Panc1 (cell line): ENCODE measurements around the gene LRP1B.

ENCODE experiments used
- POLR2AphosphoS5 ChIP-seq: IDR thresholded peaks from 2 replicates; pipeline ENCODE4 v1.6.1; 2012; ENCODE audit warnings: mild to moderate bottlenecking, low read depth, low read length, moderate library complexity
- SIN3A ChIP-seq: IDR thresholded peaks from 2 replicates; pipeline ENCODE4 v1.6.1; 2012; ENCODE audit warnings: low read depth, mild to moderate bottlenecking, low read length, moderate library complexity, borderline replicate concordance; ENCODE audit not compliant: insufficient read depth
- TCF7L2 ChIP-seq: IDR thresholded peaks from 2 replicates; pipeline ENCODE4 v1.6.1; 2011; ENCODE audit warnings: mild to moderate bottlenecking, low read depth, low read length, inconsistent platforms
- TF ChIP-seq, protein P1 (sequence below): fragments of 450-650 bp; IDR thresholded peaks from 2 replicates; pipeline ENCODE4 v1.5.1; 2017; ENCODE audit warnings: mild to moderate bottlenecking
- TF ChIP-seq, protein P2 (sequence below), 2 experiments: IDR thresholded peaks; 2 replicates each; pipeline ENCODE4 v1.6.1; 2011 to 2012; ENCODE audit warnings: low read depth in 2 of 2, control low read depth in 1 of 2, low read length in 1 of 2, mild to moderate bottlenecking in 1 of 2, moderate library complexity in 1 of 2; ENCODE audit not compliant: insufficient read depth in 1 of 2

DNA sequence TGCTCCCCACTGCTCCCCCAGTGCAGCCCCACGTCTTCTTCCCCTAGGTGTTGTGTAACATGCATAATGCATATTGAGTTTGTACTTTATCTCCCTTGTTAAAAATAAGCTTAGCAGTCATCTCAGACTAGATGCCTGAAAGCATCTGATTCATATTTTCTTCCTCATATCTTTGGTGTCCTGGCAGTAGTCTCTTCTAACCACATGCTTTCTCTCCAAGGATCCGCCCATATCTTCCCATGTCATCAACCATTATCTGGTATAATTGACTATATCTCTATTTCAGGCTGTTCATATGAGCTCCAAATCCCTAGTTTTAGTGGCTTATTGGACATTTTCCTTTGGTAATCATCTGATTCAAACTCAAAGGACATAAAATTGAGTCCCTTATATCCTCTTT is 426.3 kb downstream of the LRP1B start:
- TF ChIP-seq, protein P1, sequence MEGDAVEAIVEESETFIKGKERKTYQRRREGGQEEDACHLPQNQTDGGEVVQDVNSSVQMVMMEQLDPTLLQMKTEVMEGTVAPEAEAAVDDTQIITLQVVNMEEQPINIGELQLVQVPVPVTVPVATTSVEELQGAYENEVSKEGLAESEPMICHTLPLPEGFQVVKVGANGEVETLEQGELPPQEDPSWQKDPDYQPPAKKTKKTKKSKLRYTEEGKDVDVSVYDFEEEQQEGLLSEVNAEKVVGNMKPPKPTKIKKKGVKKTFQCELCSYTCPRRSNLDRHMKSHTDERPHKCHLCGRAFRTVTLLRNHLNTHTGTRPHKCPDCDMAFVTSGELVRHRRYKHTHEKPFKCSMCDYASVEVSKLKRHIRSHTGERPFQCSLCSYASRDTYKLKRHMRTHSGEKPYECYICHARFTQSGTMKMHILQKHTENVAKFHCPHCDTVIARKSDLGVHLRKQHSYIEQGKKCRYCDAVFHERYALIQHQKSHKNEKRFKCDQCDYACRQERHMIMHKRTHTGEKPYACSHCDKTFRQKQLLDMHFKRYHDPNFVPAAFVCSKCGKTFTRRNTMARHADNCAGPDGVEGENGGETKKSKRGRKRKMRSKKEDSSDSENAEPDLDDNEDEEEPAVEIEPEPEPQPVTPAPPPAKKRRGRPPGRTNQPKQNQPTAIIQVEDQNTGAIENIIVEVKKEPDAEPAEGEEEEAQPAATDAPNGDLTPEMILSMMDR, result no peak
- TF ChIP-seq, protein P2, sequence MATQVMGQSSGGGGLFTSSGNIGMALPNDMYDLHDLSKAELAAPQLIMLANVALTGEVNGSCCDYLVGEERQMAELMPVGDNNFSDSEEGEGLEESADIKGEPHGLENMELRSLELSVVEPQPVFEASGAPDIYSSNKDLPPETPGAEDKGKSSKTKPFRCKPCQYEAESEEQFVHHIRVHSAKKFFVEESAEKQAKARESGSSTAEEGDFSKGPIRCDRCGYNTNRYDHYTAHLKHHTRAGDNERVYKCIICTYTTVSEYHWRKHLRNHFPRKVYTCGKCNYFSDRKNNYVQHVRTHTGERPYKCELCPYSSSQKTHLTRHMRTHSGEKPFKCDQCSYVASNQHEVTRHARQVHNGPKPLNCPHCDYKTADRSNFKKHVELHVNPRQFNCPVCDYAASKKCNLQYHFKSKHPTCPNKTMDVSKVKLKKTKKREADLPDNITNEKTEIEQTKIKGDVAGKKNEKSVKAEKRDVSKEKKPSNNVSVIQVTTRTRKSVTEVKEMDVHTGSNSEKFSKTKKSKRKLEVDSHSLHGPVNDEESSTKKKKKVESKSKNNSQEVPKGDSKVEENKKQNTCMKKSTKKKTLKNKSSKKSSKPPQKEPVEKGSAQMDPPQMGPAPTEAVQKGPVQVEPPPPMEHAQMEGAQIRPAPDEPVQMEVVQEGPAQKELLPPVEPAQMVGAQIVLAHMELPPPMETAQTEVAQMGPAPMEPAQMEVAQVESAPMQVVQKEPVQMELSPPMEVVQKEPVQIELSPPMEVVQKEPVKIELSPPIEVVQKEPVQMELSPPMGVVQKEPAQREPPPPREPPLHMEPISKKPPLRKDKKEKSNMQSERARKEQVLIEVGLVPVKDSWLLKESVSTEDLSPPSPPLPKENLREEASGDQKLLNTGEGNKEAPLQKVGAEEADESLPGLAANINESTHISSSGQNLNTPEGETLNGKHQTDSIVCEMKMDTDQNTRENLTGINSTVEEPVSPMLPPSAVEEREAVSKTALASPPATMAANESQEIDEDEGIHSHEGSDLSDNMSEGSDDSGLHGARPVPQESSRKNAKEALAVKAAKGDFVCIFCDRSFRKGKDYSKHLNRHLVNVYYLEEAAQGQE (IDR thresholded peaks at IDR 0.05; ENCODE audit: insufficient read depth in 1 of 2, low read depth in 2 of 2, low read length in 1 of 2), result no peak
- TF ChIP-seq POLR2AphosphoS5, result no peak
- no peak for TF ChIP-seq SIN3A
- TF ChIP-seq TCF7L2, result no peak
